Measurements from ENCODE around the gene RNU6-1. TPM values are rescaled to one million over a fixed set of nuclear protein-coding genes. Genes with fewer than 3 reads are reported as not detected.

Gene RNU6-1
- polyA plus RNA-seq, 3 donors, result not detected

GRCh38 chr15:67835297-67836133 lies 4.3 kb downstream of the RNU6-1 start:
- peaks cover 9 to 14% of the 10 kb centered on the region in 2 donors for H3K36me3 Mint-ChIP-seq
- Histone ChIP-seq H4K20me1 (ENCODE audit: insufficient read depth, low read length) (no peaks in the 10 kb centered on the region), H3K4me1 (ENCODE audit: control insufficient read depth in 1 of 2, insufficient read depth in 2 of 2, low read length in 2 of 2) (peaks cover 50 to 70% of the 10 kb centered on the region in 2 donors), H3K9ac (ENCODE audit: insufficient read depth, low read length, poor library complexity, severe bottlenecking) (peak overlapping the region; percentile 10), H3K4me3 (replicated peaks in 1 of 3; ENCODE audit: low read depth in 2 of 3, low read length in 3 of 3) (peak overlapping the region; percentile 18 to 71 (median 33)), H2AFZ (ENCODE audit: insufficient read depth, low read depth, low read length, poor library complexity, severe bottlenecking) (peak overlapping the region; percentile 71), H3K79me2 (ENCODE audit: insufficient read depth, low read length) (no peaks in the 10 kb centered on the region), H3K27me3 (ENCODE audit: control insufficient read depth in 2 of 2, insufficient read depth in 2 of 2, low read length in 2 of 2) (peaks cover 51 to 61% of the 10 kb centered on the region in 2 donors), H3K36me3 (replicated peaks in 1 of 2; ENCODE audit: control insufficient read depth in 1 of 2, insufficient read depth in 2 of 2, low read length in 2 of 2) (no peaks in the 10 kb centered on the region), H3K4me2 (replicated peaks; ENCODE audit: extremely low read depth, low read length, poor library complexity, severe bottlenecking) (peak overlapping the region; percentile 84), H3K9me3 (replicated peaks in 1 of 2; ENCODE audit: control insufficient read depth in 1 of 2, insufficient read depth in 1 of 2, low read length in 2 of 2) (peaks cover 0 to 25% of the 10 kb centered on the region in 2 donors), H3K27ac (ENCODE audit: low read depth in 1 of 2, low read length in 2 of 2) (no peak overlapping the region)
- no peak overlapping the region for H3K27ac Mint-ChIP-seq
- H3K9me3 Mint-ChIP-seq, result peaks cover 0 to 20% (median 11%) of the 10 kb centered on the region in 7 donors
- peak in 2 of 3 donors; percentile 52 to 57 for DNase-seq
- H3K27me3 Mint-ChIP-seq (ENCODE audit: low read depth in 3 of 3), result peaks cover 57 to 72% (median 65%) of the 10 kb centered on the region in 3 donors
- peak overlapping the region; percentile 79 to 92 for H3K4me3 Mint-ChIP-seq
- 3% methylated on average over 58 of the region's 59 CpGs for WGBS (ENCODE audit: insufficient coverage)
- intact Hi-C loops (cut with micrococcal nuclease), result loop anchor here (2.0 to 10.0 kb wide), 2 partner anchors 311 to 379 kb away; partner anchors contain the start of gene C15orf61 (in 2 of the 2)
- no peak for TF ChIP-seq CTCF (IDR thresholded peaks at IDR 0.05)
- peaks cover 63% of the 10 kb centered on the region for H3K4me1 Mint-ChIP-seq

GRCh38 chr15:67834581-67835296 lies 5.1 kb downstream of the RNU6-1 start:
- no peak overlapping the region for H3K27ac ChIP-seq (ENCODE audit: low read depth in 1 of 2, low read length in 2 of 2)
- H3K4me2 ChIP-seq (replicated peaks; ENCODE audit: extremely low read depth, low read length, poor library complexity, severe bottlenecking), result peak overlapping the region; percentile 84
- peaks cover 58 to 69% of the 10 kb centered on the region in 2 donors for H3K27me3 ChIP-seq (ENCODE audit: control insufficient read depth in 2 of 2, insufficient read depth in 2 of 2, low read length in 2 of 2)
- no peaks in the 10 kb centered on the region for H4K20me1 ChIP-seq (ENCODE audit: insufficient read depth, low read length)
- H3K27ac Mint-ChIP-seq, result peak overlapping the region in 1 of 7 donors; percentile 19
- peaks cover 0 to 30% of the 10 kb centered on the region in 2 donors for H3K9me3 ChIP-seq (replicated peaks in 1 of 2; ENCODE audit: control insufficient read depth in 1 of 2, insufficient read depth in 1 of 2, low read length in 2 of 2)
- H3K4me1 ChIP-seq (ENCODE audit: control insufficient read depth in 1 of 2, insufficient read depth in 2 of 2, low read length in 2 of 2), result peaks cover 50 to 72% of the 10 kb centered on the region in 2 donors
- peak overlapping the region; percentile 79 to 92 for H3K4me3 Mint-ChIP-seq
- no peak for TF ChIP-seq CTCF (IDR thresholded peaks at IDR 0.05)
- H2AFZ ChIP-seq (ENCODE audit: insufficient read depth, low read depth, low read length, poor library complexity, severe bottlenecking), result peak overlapping the region; percentile 71
- intact Hi-C loops (cut with micrococcal nuclease), result loop anchor here (2.0 to 10.0 kb wide), 3 partner anchors 310 to 378 kb away; partner anchors contain the start of gene C15orf61 (in 2 of the 2)
- no peak for DNase-seq
- peak overlapping the region; percentile 10 for H3K9ac ChIP-seq (ENCODE audit: insufficient read depth, low read length, poor library complexity, severe bottlenecking)
- H3K4me3 ChIP-seq (replicated peaks in 1 of 3; ENCODE audit: low read depth in 2 of 3, low read length in 3 of 3), result peak overlapping the region; percentile 18 to 71 (median 33)
- H3K27me3 Mint-ChIP-seq (ENCODE audit: low read depth in 3 of 3), result peaks cover 63 to 80% (median 73%) of the 10 kb centered on the region in 3 donors
- peaks cover 9 to 17% of the 10 kb centered on the region in 2 donors for H3K36me3 Mint-ChIP-seq
- no peaks in the 10 kb centered on the region for H3K79me2 ChIP-seq (ENCODE audit: insufficient read depth, low read length)
- no peaks in the 10 kb centered on the region for H3K36me3 ChIP-seq (replicated peaks in 1 of 2; ENCODE audit: control insufficient read depth in 1 of 2, insufficient read depth in 2 of 2, low read length in 2 of 2)
- 3% methylated on average over 58 of the region's 59 CpGs for WGBS (ENCODE audit: insufficient coverage)
- peaks cover 66% of the 10 kb centered on the region for H3K4me1 Mint-ChIP-seq
- peaks cover 0 to 23% (median 14%) of the 10 kb centered on the region in 7 donors for H3K9me3 Mint-ChIP-seq

Data from CD14-positive monocyte (primary cell).